GM21723 (cell line): Measurements from ENCODE around the gene NUMA1.

Experiments
- ATAC-seq: cut with Tn5 transposase; IDR thresholded peaks from one replicate; pipeline ENCODE4 v1.9.1; 2021; ENCODE audit warnings: mild to moderate bottlenecking, moderate library complexity; ENCODE audit not compliant: unreplicated experiment

The NUMA1 gene

GRCh38 chr11:72001285-72001684 is 79.1 kb downstream of the NUMA1 start:
- no peak for ATAC-seq

GRCh38 chr11:72000202-72000867 is 80.0 kb downstream of the NUMA1 start:
- ATAC-seq, result no peak

GRCh38 chr11:71999798-72000197 is 80.5 kb downstream of the NUMA1 start:
- no peak for ATAC-seq

GRCh38 chr11:71999362-71999761 is 81.0 kb downstream of the NUMA1 start:
- no peak for ATAC-seq

GRCh38 chr11:71998649-71999310 is 81.6 kb downstream of the NUMA1 start, which contains the start of gene IL18BP:
Gene IL18BP (plus strand): TSS chr11:71998909. CDS start chr11:71999985, 1,076 bp downstream.
- ATAC-seq, result peak; percentile 50

GRCh38 chr11:71998061-71998460 is 82.3 kb downstream of the NUMA1 start:
- ATAC-seq, result no peak

- ATAC-seq, result no peak
Observed at GRCh38 chr11:71997594-71997993, 82.7 kb downstream of the NUMA1 start.

- ATAC-seq, result no peak
Observed at GRCh38 chr11:71996946-71997345, 83.4 kb downstream of the NUMA1 start.

- ATAC-seq, result no peak
Observed at GRCh38 chr11:71996517-71996916, 83.8 kb downstream of the NUMA1 start.

- ATAC-seq, result no peak
Observed at GRCh38 chr11:71995726-71996291, 84.5 kb downstream of the NUMA1 start.

- ATAC-seq, result no peak
Observed at GRCh38 chr11:71994786-71995185, 85.6 kb downstream of the NUMA1 start.

- ATAC-seq, result peak; percentile 20
Observed at GRCh38 chr11:71992136-71992730, 88.1 kb downstream of the NUMA1 start.

- peak; percentile 64 for ATAC-seq
Observed at GRCh38 chr11:71991494-71991893, 88.8 kb downstream of the NUMA1 start.

GRCh38 chr11:71990701-71991100 is 89.6 kb downstream of the NUMA1 start:
- ATAC-seq, result no peak

GRCh38 chr11:71988050-71988449 is 92.3 kb downstream of the NUMA1 start:
- no peak for ATAC-seq

- no peak for ATAC-seq
Observed at GRCh38 chr11:71987521-71987920, 92.8 kb downstream of the NUMA1 start.

GRCh38 chr11:71986131-71986530 is 94.2 kb downstream of the NUMA1 start:
- ATAC-seq, result no peak

- ATAC-seq, result no peak
Observed at GRCh38 chr11:71979602-71980001, 100.7 kb downstream of the NUMA1 start.

GRCh38 chr11:71979094-71979493 is 101.2 kb downstream of the NUMA1 start:
- ATAC-seq, result no peak

- no peak for ATAC-seq
Observed at GRCh38 chr11:71977743-71978418, 102.5 kb downstream of the NUMA1 start.

- ATAC-seq, result no peak
Observed at GRCh38 chr11:71977090-71977489, 103.3 kb downstream of the NUMA1 start.
